NOMO-1 treated with DMSO at 0.1 percent for 48 hours (cell line): ENCODE results near the gene DCDC1.

Experiments used
- DNase-seq: peaks from one replicate; lab custom pipeline; 2025; ENCODE audit not compliant: unreplicated experiment; lab: John Stamatoyannopoulos, UW

The DCDC1 gene

DNA sequence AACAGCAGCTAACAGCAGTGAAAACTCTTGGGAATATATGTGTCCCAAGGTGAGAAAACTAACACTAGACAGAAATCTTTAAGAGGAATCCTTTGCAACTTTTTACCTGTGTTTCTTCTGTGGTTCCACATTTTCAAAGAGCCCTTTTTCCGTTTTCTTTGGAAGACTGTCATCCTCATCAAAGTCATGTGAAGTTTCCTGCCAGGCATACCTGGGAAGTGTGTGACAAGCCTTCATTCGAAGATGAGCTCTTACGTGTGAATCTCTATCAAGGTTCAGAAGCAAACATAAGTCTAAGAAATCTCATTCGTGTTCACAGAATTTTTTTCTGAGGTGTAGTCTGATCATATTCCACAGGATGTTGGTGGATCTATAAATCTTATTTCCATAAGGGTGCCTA is 452.8 kb downstream of the DCDC1 start:
- no peak for DNase-seq

- peak; percentile 40 for DNase-seq
Observed at GRCh38 chr11:30914143-30914762, 455.3 kb downstream of the DCDC1 start.

- no peak for DNase-seq
Observed at GRCh38 chr11:30911247-30911646, 458.3 kb downstream of the DCDC1 start.

DNA sequence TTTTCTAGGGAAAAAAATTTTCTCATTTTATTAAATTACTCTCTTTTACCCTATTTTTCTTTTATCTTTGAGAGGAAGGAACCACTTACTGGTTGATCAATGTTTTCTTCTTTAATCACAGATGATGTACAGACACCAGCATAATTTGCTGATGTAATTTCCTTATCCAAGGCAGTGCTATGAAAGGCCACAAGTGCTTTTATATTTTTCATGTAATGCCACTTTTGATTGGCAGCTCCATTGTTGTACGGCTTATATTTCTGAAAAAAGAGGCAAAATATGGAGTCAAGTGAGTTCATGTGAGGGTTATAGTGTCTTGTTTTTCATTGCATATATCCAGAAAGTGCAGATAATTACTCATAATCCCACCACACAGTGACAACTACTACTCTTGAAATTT is 460.7 kb downstream of the DCDC1 start:
- no peak for DNase-seq

DNA sequence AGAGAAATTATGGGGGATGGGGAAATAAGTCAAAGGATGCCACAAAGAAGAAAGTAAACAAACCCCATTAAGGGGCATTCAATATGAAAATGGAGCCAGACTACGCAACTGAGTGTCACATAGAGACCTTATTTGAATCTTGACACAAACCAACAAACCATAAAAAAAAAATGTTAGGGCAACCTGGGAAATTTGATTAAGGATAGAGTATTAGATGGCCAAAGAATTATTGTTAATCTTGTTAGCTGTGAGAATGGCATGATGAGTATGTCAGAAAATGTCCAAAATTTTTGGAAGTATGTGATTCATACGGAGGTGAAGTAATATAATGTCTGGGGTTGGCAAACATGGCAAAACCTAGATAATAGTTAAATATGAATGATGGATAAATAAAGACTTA is 461.3 kb downstream of the DCDC1 start:
- no peak for DNase-seq

GRCh38 chr11:30902929-30903328 is 466.6 kb downstream of the DCDC1 start:
- no peak for DNase-seq

GRCh38 chr11:30895046-30895445 is 474.5 kb downstream of the DCDC1 start:
- no peak for DNase-seq

GRCh38 chr11:30893318-30893717 is 476.2 kb downstream of the DCDC1 start:
- DNase-seq, result no peak

- DNase-seq, result no peak
Observed at GRCh38 chr11:30889143-30889794, 480.3 kb downstream of the DCDC1 start.

DNA sequence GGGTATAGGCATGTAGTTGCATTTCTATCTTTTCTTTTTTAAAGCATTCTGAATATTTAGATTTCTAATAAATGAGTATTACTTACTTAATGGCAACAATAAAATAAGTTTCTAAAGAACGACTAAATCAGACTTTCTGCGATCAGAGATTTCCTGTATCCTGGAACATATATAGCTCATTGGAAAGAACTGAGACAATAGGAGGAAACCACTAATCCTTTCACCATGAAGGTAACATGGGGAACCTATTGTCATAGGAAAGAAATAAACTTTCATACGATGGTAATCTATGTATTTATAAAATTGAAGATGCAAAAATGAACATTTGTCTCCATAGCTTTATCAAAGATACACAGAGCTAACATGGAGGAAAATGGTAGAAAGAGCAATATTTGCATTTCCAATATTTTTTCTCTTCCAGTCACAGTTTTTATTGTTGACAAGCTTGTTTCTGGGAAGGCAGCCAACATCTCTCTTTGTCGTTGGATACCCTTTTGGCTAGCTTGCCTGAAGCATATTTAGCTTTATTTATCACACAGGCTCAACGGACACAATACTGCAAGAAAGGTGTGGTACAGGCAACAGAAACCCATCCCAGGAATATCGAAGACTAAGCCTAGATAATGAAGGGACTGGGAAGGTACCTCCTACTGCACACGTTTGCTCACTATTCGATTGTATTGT is 490.1 kb downstream of the DCDC1 start:
- no peak for DNase-seq

DNA sequence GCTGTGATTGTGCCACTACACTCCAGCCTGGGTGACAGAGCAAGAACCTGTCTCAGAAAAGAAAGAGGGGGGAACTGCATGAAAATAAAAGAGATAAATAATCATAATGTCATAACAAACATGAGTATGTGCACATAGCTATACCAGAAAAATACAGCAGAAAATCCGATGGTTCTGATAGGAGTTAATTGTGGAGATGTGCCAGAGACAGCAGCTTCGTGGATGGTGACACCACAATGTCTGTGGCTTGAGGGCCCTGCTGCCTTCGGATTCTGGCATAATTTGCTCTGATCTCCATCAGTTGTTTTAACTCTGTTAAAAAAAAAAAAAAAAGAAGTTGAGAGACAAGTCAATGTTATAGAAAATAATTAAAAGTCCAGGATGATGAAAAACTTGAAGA is 491.1 kb downstream of the DCDC1 start:
- no peak for DNase-seq

- no peak for DNase-seq
Observed at GRCh38 chr11:30876663-30877396, 492.7 kb downstream of the DCDC1 start.

DNA sequence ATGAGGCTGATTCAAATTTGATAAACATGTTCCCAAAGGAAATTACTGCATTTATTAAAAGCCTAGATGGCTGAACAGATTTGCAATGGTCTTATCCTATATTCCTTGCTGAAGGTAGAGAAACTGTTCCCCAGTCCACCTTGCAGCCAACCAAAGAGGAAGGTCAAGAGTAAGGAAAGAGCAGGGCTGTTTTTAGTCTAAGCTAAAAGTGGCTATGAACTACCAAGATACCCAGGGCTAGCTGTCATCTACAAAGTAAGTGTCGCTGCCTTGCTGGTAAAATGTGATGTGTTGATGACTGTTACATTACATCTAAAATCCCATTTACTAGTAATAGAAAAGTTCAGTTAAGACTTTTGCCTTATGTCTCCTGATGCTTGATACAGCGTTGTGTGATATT is 493.3 kb downstream of the DCDC1 start:
- DNase-seq, result no peak

DNA sequence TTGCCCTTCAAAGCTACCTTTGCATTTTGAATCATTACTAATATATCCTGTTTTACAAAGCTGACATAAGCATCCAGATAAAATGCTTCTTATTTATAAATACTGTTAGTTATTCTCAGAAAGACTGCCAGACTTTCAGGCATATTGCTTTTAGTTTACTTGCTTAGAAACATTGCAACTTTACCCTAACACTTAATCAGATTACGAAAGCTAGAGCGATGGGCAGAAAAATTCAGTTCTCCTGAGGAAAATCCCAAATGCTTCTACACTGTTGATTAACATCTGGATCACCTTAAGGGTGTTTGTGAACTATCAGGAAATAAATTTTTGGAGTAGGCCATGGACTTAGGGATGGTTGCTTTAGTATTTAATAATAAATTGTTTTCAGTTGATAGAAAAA is 493.7 kb downstream of the DCDC1 start:
- no peak for DNase-seq

GRCh38 chr11:30873924-30874610 is 495.5 kb downstream of the DCDC1 start:
- DNase-seq, result no peak

DNA sequence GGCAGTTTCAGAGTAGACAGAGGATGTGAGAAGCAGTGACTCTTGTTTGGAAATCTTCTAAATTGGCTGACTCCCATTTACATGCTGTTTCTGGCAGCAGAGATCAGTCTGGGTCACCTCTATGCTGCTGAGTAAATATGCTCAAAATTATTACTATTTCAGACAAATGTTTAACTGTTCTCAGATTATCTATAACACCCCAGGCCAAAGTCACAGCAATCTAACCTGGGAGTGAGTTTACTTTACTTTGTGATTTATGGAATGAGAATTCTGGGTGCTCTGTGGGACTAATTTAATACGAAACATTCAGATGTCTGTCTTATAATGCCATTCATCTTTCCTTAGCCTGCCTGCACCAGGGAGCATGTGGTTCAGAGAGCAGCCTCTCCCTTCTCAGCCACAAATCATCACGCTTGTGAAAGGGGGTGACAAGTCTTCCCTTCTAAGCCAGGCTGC is 500.9 kb downstream of the DCDC1 start:
- DNase-seq, result no peak

DNA sequence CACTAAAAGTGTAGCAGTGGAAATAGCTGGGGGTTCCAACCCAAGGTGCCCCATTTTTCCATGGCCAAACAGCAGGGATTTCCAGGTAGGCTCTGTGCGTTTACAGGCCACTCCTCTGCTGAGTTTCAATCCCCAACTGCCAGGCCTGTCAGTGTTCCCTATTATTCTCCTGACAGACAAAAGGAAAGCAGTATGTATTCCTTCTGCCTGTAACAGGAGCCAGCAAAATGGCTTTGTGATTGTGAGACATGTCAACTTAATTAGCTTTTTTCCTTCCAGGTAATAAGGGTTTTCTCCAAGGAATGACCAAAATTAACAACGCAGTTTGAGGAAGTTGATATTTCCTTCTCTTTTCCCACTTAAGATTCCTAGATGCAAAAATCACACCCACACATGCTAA is 506.3 kb downstream of the DCDC1 start:
- no peak for DNase-seq

DNA sequence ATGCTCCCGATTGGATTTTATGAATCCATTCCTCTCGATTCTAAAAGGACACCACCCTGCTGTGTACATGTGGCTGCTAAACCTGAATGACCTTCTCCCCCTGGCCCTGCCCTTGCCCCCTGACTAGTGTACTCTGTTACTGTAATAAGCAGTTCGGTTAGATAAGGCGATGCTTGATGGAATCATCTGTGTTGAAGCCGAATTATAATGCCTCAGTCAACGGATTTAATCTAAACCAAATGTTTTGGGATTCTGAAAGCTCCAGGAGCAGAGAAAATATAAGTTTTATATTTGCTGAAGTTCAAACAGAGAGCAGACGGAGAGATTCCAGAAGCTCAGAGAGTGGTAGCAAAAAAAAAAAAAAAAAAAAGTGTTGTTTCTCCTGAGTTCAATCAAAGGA is 508.0 kb downstream of the DCDC1 start:
- no peak for DNase-seq

- DNase-seq, result no peak
Observed at GRCh38 chr11:30861064-30861463, 508.5 kb downstream of the DCDC1 start.

DNA sequence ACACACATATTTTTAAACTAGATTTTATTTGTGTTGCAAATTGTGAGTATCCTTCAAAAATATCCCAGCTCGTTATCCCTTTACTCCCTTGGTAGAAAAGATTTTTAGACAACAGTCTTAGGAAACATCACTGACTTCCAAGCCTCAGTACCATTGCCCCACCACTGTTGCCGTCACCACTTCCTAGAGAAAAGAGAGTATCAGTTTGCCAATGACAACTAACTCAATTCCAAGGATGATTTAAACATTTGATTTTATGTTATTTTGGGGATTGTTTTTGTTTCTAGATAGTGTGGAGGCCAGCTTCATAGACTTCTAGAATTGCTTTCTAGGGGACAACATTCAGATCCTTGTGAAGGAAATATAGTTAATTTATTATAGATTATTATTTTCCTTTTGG is 509.4 kb downstream of the DCDC1 start:
- no peak for DNase-seq

DNA sequence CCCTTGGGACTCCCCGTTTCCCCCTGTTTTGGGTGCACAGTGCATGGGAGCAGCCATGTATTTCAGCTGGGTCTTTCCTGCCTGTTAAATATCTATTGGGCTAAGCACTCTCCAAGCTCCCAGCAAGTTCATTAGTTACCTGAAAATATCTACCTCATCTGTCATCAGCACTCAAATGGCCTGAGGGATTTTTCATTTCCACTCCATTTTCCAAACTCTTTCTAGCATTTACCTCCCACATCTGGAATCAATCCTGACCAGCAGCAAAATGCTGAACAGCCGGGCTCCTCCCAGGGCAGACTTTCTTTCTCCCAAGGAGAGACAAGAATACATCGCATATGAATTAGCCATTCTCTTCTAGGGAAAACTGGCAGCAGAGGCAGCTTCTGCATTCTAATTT is 509.9 kb downstream of the DCDC1 start:
- no peak for DNase-seq
